Panc1 (cell line): ENCODE data around the gene IL33.

ENCODE experiments used
- CTCF ChIP-seq: fragments of 450-650 bp; IDR thresholded peaks from 2 replicates; pipeline ENCODE4 v1.5.1; 2017; ENCODE audit warnings: mild to moderate bottlenecking
- POLR2AphosphoS5 ChIP-seq: IDR thresholded peaks from 2 replicates; pipeline ENCODE4 v1.6.1; 2012; ENCODE audit warnings: mild to moderate bottlenecking, low read depth, low read length, moderate library complexity
- REST ChIP-seq, 2 experiments: IDR thresholded peaks; 2 replicates each; pipeline ENCODE4 v1.6.1; 2011 to 2012; ENCODE audit warnings: low read depth in 2 of 2, control low read depth in 1 of 2, low read length in 1 of 2, mild to moderate bottlenecking in 1 of 2, moderate library complexity in 1 of 2; ENCODE audit not compliant: insufficient read depth in 1 of 2

- TF ChIP-seq CTCF, result no peak
- no peak for TF ChIP-seq REST (IDR thresholded peaks at IDR 0.05; ENCODE audit: insufficient read depth in 1 of 2, low read depth in 2 of 2, low read length in 1 of 2)
- no peak for TF ChIP-seq POLR2AphosphoS5
Measured at GRCh38 chr9:6171667-6172066, 43.9 kb upstream of the IL33 start.
